ENCODE measurements around the gene CCDC57. TPM values are rescaled to one million over a fixed set of nuclear protein-coding genes. Genes with fewer than 3 reads are reported as not detected.
A peak's percentile ranks its signal among the peaks of the same experiment; 100 is the strongest.
"Not testable (repeated sequence)": the region's sequence is repeated elsewhere in the genome, so short reads cannot be mapped to it uniquely, and the experiment has no call there.

CCDC57 gene
- total and polyA plus RNA-seq, 2 experiments from 2014 or later, result 15.7 to 29.8 TPM

DNA sequence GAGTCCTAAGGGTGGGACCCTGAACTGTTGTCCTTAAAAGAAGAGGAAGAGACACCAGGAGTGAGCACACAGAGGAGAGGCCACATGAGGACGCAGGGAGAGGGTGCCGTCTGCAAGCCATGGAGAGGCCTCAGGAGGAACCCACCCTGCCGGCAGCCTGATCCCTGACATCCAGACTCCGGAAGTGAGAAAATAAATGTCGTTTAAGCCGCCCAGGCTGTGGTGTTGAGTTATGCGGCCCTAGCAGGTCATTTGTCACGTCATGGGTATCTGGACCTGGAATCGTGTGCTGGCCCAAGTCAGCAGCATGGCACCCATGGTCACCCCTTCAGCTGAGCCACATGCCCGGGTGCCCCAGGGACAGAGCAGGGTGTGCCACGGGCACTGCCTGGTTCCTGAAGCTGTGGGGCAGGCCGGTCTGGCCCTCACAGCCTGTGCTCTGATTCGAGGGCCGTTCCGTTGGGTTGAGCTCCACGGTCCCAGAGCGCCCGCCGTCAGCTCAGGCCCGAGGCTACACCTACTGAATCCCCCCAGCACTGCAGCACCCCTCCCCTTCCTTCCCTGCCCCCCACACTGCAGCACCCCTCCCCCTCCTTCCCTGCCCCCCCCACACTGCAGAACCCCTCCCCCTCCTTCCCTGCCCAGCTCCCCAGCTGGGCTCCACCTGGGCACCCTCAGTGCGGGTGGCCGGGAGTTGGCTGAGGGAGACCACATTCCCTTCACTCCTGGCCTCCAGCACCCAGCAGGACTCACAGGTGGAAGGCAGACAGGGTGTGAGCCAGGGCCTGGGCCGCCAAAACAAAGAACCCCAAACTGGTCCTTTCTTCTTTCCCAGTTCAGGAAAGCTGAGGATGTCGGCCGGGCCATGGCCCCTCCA, 2.7 kb upstream of the CCDC57 start:
- no peaks in the 10 kb centered on the region for H3K27me3 ChIP-seq
- no peak overlapping the region for H3K4me3 ChIP-seq
- H3K79me2 ChIP-seq, result peaks cover 9% of the 10 kb centered on the region
- peak; percentile 45 for DNase-seq (ENCODE audit: low spot score)
- no peaks in the 10 kb centered on the region for H3K9me3 ChIP-seq (ENCODE audit: low read depth)
- H3K4me1 ChIP-seq (ENCODE audit: insufficient read depth), result peaks cover 7% of the 10 kb centered on the region
- no peak overlapping the region for H2AFZ ChIP-seq
- H3K27ac ChIP-seq, result no peak overlapping the region
- H3K4me2 ChIP-seq, result no peak overlapping the region
- 73% methylated on average over 14 of the region's 25 CpGs for WGBS (ENCODE audit: low lambda C conversion rate, missing lambda C conversion rate)
- H3K9me2 ChIP-seq (replicated peaks; ENCODE audit: insufficient read depth), result no peaks in the 10 kb centered on the region
- H3K36me3 ChIP-seq (replicated peaks; ENCODE audit: insufficient read depth, low read depth), result no peaks in the 10 kb centered on the region
- TF ChIP-seq EZH2 (IDR thresholded peaks at IDR 0.05; ENCODE audit: borderline replicate concordance) (no peak), CTCF (IDR thresholded peaks at IDR 0.05; ENCODE audit: poor library complexity) (no peak), EZH2phosphoT487 (IDR thresholded peaks at IDR 0.05; ENCODE audit: low read depth, severe bottlenecking, unreplicated experiment) (no peak)
- H4K20me1 ChIP-seq (ENCODE audit: insufficient read depth, poor library complexity, severe bottlenecking), result no peaks in the 10 kb centered on the region

- Histone ChIP-seq H3K79me2 (peaks cover 9% of the 10 kb centered on the region), H3K4me1 (ENCODE audit: insufficient read depth) (peaks cover 7% of the 10 kb centered on the region), H3K27ac (no peak overlapping the region), H3K9me2 (replicated peaks; ENCODE audit: insufficient read depth) (no peaks in the 10 kb centered on the region), H3K27me3 (no peaks in the 10 kb centered on the region), H3K4me3 (no peak overlapping the region), H3K4me2 (no peak overlapping the region), H4K20me1 (ENCODE audit: insufficient read depth, poor library complexity, severe bottlenecking) (no peaks in the 10 kb centered on the region), H2AFZ (no peak overlapping the region), H3K36me3 (replicated peaks; ENCODE audit: insufficient read depth, low read depth) (no peaks in the 10 kb centered on the region), H3K9me3 (ENCODE audit: low read depth) (no peaks in the 10 kb centered on the region)
- DNase-seq (ENCODE audit: low spot score), result no peak
- WGBS (ENCODE audit: low lambda C conversion rate, missing lambda C conversion rate), result 95% methylated on average over 11 of the region's 11 CpGs
- TF ChIP-seq EZH2phosphoT487 (IDR thresholded peaks at IDR 0.05; ENCODE audit: low read depth, severe bottlenecking, unreplicated experiment) (no peak), EZH2 (IDR thresholded peaks at IDR 0.05; ENCODE audit: borderline replicate concordance) (no peak), CTCF (IDR thresholded peaks at IDR 0.05; ENCODE audit: poor library complexity) (no peak)
These were observed 1.5 kb upstream of the CCDC57 start for GRCh38 chr17:82214012-82214628.

DNA sequence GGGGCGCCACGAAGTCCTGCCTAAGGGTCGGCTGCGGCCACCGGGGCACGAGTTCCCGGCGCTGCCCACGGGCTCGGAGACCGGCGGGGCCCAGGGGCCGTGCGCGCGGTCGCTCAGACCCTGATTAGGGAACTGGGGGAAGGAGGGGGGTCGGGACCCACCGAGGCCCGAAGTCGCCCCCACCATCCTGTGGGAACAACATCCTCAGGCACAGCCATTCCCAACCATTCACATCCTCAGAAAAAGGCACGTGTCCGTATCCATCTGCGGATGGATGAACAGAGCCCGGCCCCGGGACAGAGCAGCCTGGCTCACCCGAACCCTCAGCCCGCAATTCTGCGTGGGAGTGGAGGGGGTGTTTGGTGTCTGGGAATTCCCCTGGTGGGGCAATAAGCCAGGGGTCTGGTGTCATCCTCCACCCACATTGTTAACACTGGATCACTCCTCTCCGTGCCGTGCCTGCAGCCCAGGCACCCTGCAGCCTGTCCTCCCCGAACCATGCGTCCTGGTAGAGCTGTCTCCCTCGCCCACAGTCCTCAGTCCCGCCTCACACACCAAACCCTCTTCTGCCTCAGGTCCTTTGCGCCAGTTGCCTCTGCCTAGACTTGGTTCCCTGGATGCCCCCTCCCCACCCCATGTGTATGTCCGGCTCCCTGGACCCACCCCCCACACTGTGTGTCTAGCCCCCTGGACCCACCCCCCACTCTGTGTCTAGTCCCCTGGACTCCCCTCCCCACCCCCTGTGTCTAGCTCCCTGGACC, 789 bp upstream of the CCDC57 start:
- peaks cover 7% of the 10 kb centered on the region for H3K4me1 ChIP-seq (ENCODE audit: insufficient read depth)
- H3K79me2 ChIP-seq, result peaks cover 9% of the 10 kb centered on the region
- TF ChIP-seq EZH2phosphoT487 (IDR thresholded peaks at IDR 0.05; ENCODE audit: low read depth, severe bottlenecking, unreplicated experiment) (no peak), CTCF (IDR thresholded peaks at IDR 0.05; ENCODE audit: poor library complexity) (no peak), EZH2 (IDR thresholded peaks at IDR 0.05; ENCODE audit: borderline replicate concordance) (no peak)
- H3K4me2 ChIP-seq, result peak overlapping the region; percentile 99
- peak overlapping the region; percentile 100 for H3K4me3 ChIP-seq
- peak overlapping the region; percentile 94 for H3K27ac ChIP-seq
- H3K36me3 ChIP-seq (replicated peaks; ENCODE audit: insufficient read depth, low read depth), result no peaks in the 10 kb centered on the region
- H3K9me3 ChIP-seq (ENCODE audit: low read depth), result no peaks in the 10 kb centered on the region
- no peaks in the 10 kb centered on the region for H3K9me2 ChIP-seq (replicated peaks; ENCODE audit: insufficient read depth)
- peak; percentile 77 for DNase-seq (ENCODE audit: low spot score)
- no peaks in the 10 kb centered on the region for H4K20me1 ChIP-seq (ENCODE audit: insufficient read depth, poor library complexity, severe bottlenecking)
- peak overlapping the region; percentile 100 for H2AFZ ChIP-seq
- no peaks in the 10 kb centered on the region for H3K27me3 ChIP-seq
- WGBS (ENCODE audit: low lambda C conversion rate, missing lambda C conversion rate), result 6% methylated on average over 34 of the region's 37 CpGs

GRCh38 chr17:82210655-82211054, 2.0 kb downstream of the CCDC57 start:
- H3K27me3 ChIP-seq; H3K4me3 ChIP-seq; H3K4me1 ChIP-seq (ENCODE audit: insufficient read depth); H3K9me3 ChIP-seq (ENCODE audit: low read depth); H3K36me3 ChIP-seq (replicated peaks; ENCODE audit: insufficient read depth, low read depth); H2AFZ ChIP-seq; H3K79me2 ChIP-seq; DNase-seq (ENCODE audit: low spot score); H3K27ac ChIP-seq; H3K4me2 ChIP-seq; H4K20me1 ChIP-seq (ENCODE audit: insufficient read depth, poor library complexity, severe bottlenecking); H3K9me2 ChIP-seq (replicated peaks; ENCODE audit: insufficient read depth): not testable (repeated sequence)
- WGBS (ENCODE audit: low lambda C conversion rate, missing lambda C conversion rate), result 97% methylated on average over 8 of the region's 11 CpGs

Data from hepatocyte (in vitro differentiated cells).